Stimulated activated CD4-positive, alpha-beta T cell treated with anti-CD3 and anti-CD28 coated beads, TNF-alpha, amount 100 ng/mL, for 24 hours (primary cell): ENCODE measurements around the gene DDX1.

Experiments used
- DNase-seq, 3 experiments: peaks; one replicate each; pipeline ENCODE4 v3.0.0-alpha.2; 2020; ENCODE audit warnings: low read depth in 3 of 3

DDX1 gene

GRCh38 chr2:15562354-15563031 is 29.2 kb upstream of the DDX1 start:
- no peak for DNase-seq

GRCh38 chr2:15563227-15564100 is 28.2 kb upstream of the DDX1 start:
- DNase-seq = no peak

- DNase-seq = no peak
These were observed 26.3 kb upstream of the DDX1 start for GRCh38 chr2:15565392-15565791.

GRCh38 chr2:15565994-15566671 is 25.5 kb upstream of the DDX1 start:
- DNase-seq = no peak

- no peak for DNase-seq
These were observed 24.8 kb upstream of the DDX1 start for GRCh38 chr2:15566912-15567311.

GRCh38 chr2:15568874-15569273 is 22.8 kb upstream of the DDX1 start:
- no peak for DNase-seq

GRCh38 chr2:15570104-15570503 is 21.6 kb upstream of the DDX1 start:
- no peak for DNase-seq

- DNase-seq = no peak
These were observed 19.9 kb upstream of the DDX1 start for GRCh38 chr2:15571729-15572128.

- DNase-seq = peak; percentile 77 to 86 (median 85)
These were observed 14.5 kb upstream of the DDX1 start for GRCh38 chr2:15577071-15577735.

- no peak for DNase-seq
These were observed 12.0 kb upstream of the DDX1 start for GRCh38 chr2:15579641-15580040.

GRCh38 chr2:15580451-15580850 is 11.2 kb upstream of the DDX1 start:
- DNase-seq = no peak

- DNase-seq = no peak
These were observed 8.8 kb upstream of the DDX1 start for GRCh38 chr2:15582710-15583357.

- DNase-seq = no peak
These were observed 7.8 kb upstream of the DDX1 start for GRCh38 chr2:15583826-15584225.

GRCh38 chr2:15584316-15584715 is 7.4 kb upstream of the DDX1 start:
- DNase-seq = no peak

GRCh38 chr2:15584767-15585469 is 6.8 kb upstream of the DDX1 start:
- no peak for DNase-seq

- DNase-seq = peak in 1 of 3 experiments; percentile 24
These were observed 3.2 kb upstream of the DDX1 start for GRCh38 chr2:15588329-15588919.

GRCh38 chr2:15591373-15591691 is 336 bp upstream of the DDX1 start:
- no peak for DNase-seq

GRCh38 chr2:15593327-15593705 is 1.6 kb downstream of the DDX1 start:
- no peak for DNase-seq

GRCh38 chr2:15594291-15595256 is 2.9 kb downstream of the DDX1 start:
- no peak for DNase-seq
